Mesendoderm (in vitro differentiated cells): ENCODE measurements around the gene MESP1.
A peak's percentile ranks its signal among the peaks of the same experiment; 100 is the strongest.
"Not testable (repeated sequence)": the region's sequence is repeated elsewhere in the genome, so short reads cannot be mapped to it uniquely, and the experiment has no call there.

Source experiments
- DNase-seq: peaks from one replicate; pipeline ENCODE4 v3.0.0; 2013
- H2AK5ac ChIP-seq: 2 replicates; pipeline ENCODE4 v1.6.1; 2013; ENCODE audit warnings: low read length, inconsistent platforms
- H2BK120ac ChIP-seq: 2 replicates; pipeline ENCODE4 v1.6.1; 2013; ENCODE audit warnings: low read depth, mild to moderate bottlenecking, low read length, moderate library complexity, mixed read lengths
- H2BK15ac ChIP-seq: replicated peaks from 2 replicates; pipeline ENCODE4 v1.6.1; 2013; ENCODE audit warnings: low read depth, mild to moderate bottlenecking, moderate library complexity
- H2BK5ac ChIP-seq: 2 replicates; pipeline ENCODE4 v1.6.1; 2013; ENCODE audit warnings: low read length, inconsistent platforms
- H3K18ac ChIP-seq: 2 replicates; pipeline ENCODE4 v1.6.1; 2013; ENCODE audit warnings: mild to moderate bottlenecking, low read length, mixed read lengths
- H3K23ac ChIP-seq: one replicate; pipeline ENCODE4 v1.6.1; 2013; ENCODE audit warnings: low read length
- H3K27ac ChIP-seq: 2 replicates; pipeline ENCODE4 v1.5.1; 2013; ENCODE audit warnings: low read depth, mild to moderate bottlenecking, inconsistent platforms, low read length, moderate library complexity
- H3K27me3 ChIP-seq: 2 replicates; pipeline ENCODE4 v1.6.1; 2013; ENCODE audit warnings: low read length, control low read depth, mild to moderate bottlenecking, inconsistent platforms; ENCODE audit not compliant: insufficient read depth, poor library complexity
- H3K36me3 ChIP-seq: 2 replicates; pipeline ENCODE4 v1.6.1; 2013; ENCODE audit warnings: low read length, inconsistent platforms; ENCODE audit not compliant: control insufficient read depth, insufficient read depth
- H3K4ac ChIP-seq: one replicate; pipeline ENCODE4 v1.6.1; 2013; ENCODE audit warnings: low read depth, mild to moderate bottlenecking, low read length, moderate library complexity
- H3K4me1 ChIP-seq: 2 replicates; pipeline ENCODE4 v1.6.1; 2013; ENCODE audit warnings: low read depth, low read length, inconsistent platforms; ENCODE audit not compliant: control insufficient read depth
- H3K4me2 ChIP-seq: 2 replicates; pipeline ENCODE4 v1.6.1; 2013; ENCODE audit warnings: low read length
- H3K4me3 ChIP-seq: 2 replicates; pipeline ENCODE4 v1.5.1; 2013; ENCODE audit warnings: mild to moderate bottlenecking, low read length
- H3K56ac ChIP-seq: one replicate; pipeline ENCODE4 v1.6.1; 2013; ENCODE audit warnings: low read length
- H3K79me1 ChIP-seq: 2 replicates; pipeline ENCODE4 v1.6.1; 2013; ENCODE audit warnings: low read length, inconsistent platforms
- H3K79me2 ChIP-seq: 2 replicates; pipeline ENCODE4 v1.6.1; 2013; ENCODE audit warnings: mild to moderate bottlenecking, low read length; ENCODE audit not compliant: control insufficient read depth, insufficient read depth
- H3K9ac ChIP-seq: 2 replicates; pipeline ENCODE4 v1.6.1; 2013; ENCODE audit warnings: low read length, inconsistent platforms
- H4K5ac ChIP-seq: one replicate; pipeline ENCODE4 v1.6.1; 2013; ENCODE audit warnings: low read length
- H4K8ac ChIP-seq: one replicate; pipeline ENCODE4 v1.6.1; 2013; ENCODE audit warnings: low read depth, mild to moderate bottlenecking, control low read depth, low read length, moderate library complexity
- WGBS: extraction: QIAGEN DNeasy Blood & Tissue Kit; methylation state at CpG from one replicate; pipeline ENCODE4 v1.1.7; 2013; ENCODE audit warnings: low lambda C conversion rate, missing lambda C conversion rate; ENCODE audit not compliant: insufficient coverage; ENCODE audit errors: extremely low coverage; 5-methylcytosine and 5-hydroxymethylcytosine counted together

Gene MESP1

GRCh38 chr15:89782619-89782950 lies 31.5 kb upstream of the MESP1 start:
- H4K5ac ChIP-seq, H4K8ac ChIP-seq, H3K18ac ChIP-seq, H3K4me3 ChIP-seq, H3K9ac ChIP-seq, H3K23ac ChIP-seq, H2AK5ac ChIP-seq, DNase-seq, H3K79me1 ChIP-seq, H2BK15ac ChIP-seq, H3K4me2 ChIP-seq, H3K79me2 ChIP-seq, H3K36me3 ChIP-seq, H3K27ac ChIP-seq, H3K27me3 ChIP-seq: not testable (repeated sequence)
- Histone ChIP-seq H2BK120ac (peak overlapping the region; percentile 31), H3K4ac (peak overlapping the region; percentile 56), H3K56ac (peak overlapping the region; percentile 12), H2BK5ac (peak overlapping the region; percentile 76), H3K4me1 (peaks cover 24% of the 10 kb centered on the region)
- WGBS: no CpG with 5 or more reads among the region's 9 CpGs

GRCh38 chr15:89781891-89782618 lies 31.0 kb upstream of the MESP1 start:
- DNase-seq: peak; percentile 88
- no peak overlapping the region for H3K23ac ChIP-seq
- H3K4me3 ChIP-seq: no peak overlapping the region
- peak overlapping the region; percentile 87 for H2BK5ac ChIP-seq
- H3K79me1 ChIP-seq: no peaks in the 10 kb centered on the region
- H2AK5ac ChIP-seq: peak overlapping the region; percentile 17
- H3K27ac ChIP-seq: no peak overlapping the region
- H3K18ac ChIP-seq: peak overlapping the region; percentile 24
- H4K5ac ChIP-seq: no peak overlapping the region
- H3K4me1 ChIP-seq: peaks cover 26% of the 10 kb centered on the region
- H3K56ac ChIP-seq: peak overlapping the region; percentile 40
- H4K8ac ChIP-seq: no peak overlapping the region
- no peak overlapping the region for H3K4me2 ChIP-seq
- no peaks in the 10 kb centered on the region for H3K36me3 ChIP-seq
- no peak overlapping the region for H2BK15ac ChIP-seq
- no peaks in the 10 kb centered on the region for H3K79me2 ChIP-seq
- no peaks in the 10 kb centered on the region for H3K27me3 ChIP-seq
- H3K4ac ChIP-seq: peak overlapping the region; percentile 56
- WGBS: no CpG with 5 or more reads among the region's 15 CpGs
- no peak overlapping the region for H3K9ac ChIP-seq
- H2BK120ac ChIP-seq: peak overlapping the region; percentile 31

GRCh38 chr15:89781055-89781454 lies 30.0 kb upstream of the MESP1 start:
- Histone ChIP-seq H3K18ac (peak overlapping the region; percentile 17), H3K27me3 (no peaks in the 10 kb centered on the region), H3K9ac (no peak overlapping the region), H3K4me2 (no peak overlapping the region), H2BK120ac (no peak overlapping the region), H3K4me3 (no peak overlapping the region), H3K4me1 (peaks cover 26% of the 10 kb centered on the region), H3K36me3 (no peaks in the 10 kb centered on the region), H2BK5ac (peak overlapping the region; percentile 53), H3K56ac (peak overlapping the region; percentile 37), H2AK5ac (peak overlapping the region; percentile 99), H4K8ac (no peak overlapping the region), H3K27ac (no peak overlapping the region), H3K79me1 (no peaks in the 10 kb centered on the region), H3K4ac (peak overlapping the region; percentile 64), H2BK15ac (no peak overlapping the region), H3K79me2 (no peaks in the 10 kb centered on the region), H3K23ac (peak overlapping the region; percentile 3), H4K5ac (no peak overlapping the region)
- no peak for DNase-seq
- WGBS: no CpG with 5 or more reads among the region's 6 CpGs

GRCh38 chr15:89780601-89781000 lies 29.6 kb upstream of the MESP1 start:
- WGBS: no CpG with 5 or more reads among the region's 6 CpGs
- no peaks in the 10 kb centered on the region for H3K79me2 ChIP-seq
- no peak for DNase-seq
- peaks cover 29% of the 10 kb centered on the region for H3K4me1 ChIP-seq
- no peaks in the 10 kb centered on the region for H3K27me3 ChIP-seq
- peak overlapping the region; percentile 37 for H3K56ac ChIP-seq
- H3K4ac ChIP-seq: no peak overlapping the region
- no peak overlapping the region for H3K9ac ChIP-seq
- H3K18ac ChIP-seq: peak overlapping the region; percentile 17
- H3K27ac ChIP-seq: no peak overlapping the region
- H4K5ac ChIP-seq: no peak overlapping the region
- H3K4me2 ChIP-seq: no peak overlapping the region
- H3K79me1 ChIP-seq: no peaks in the 10 kb centered on the region
- no peak overlapping the region for H2BK15ac ChIP-seq
- H2AK5ac ChIP-seq: peak overlapping the region; percentile 99
- no peak overlapping the region for H4K8ac ChIP-seq
- no peak overlapping the region for H2BK120ac ChIP-seq
- no peak overlapping the region for H3K23ac ChIP-seq
- no peak overlapping the region for H3K4me3 ChIP-seq
- peak overlapping the region; percentile 53 for H2BK5ac ChIP-seq
- no peaks in the 10 kb centered on the region for H3K36me3 ChIP-seq

GRCh38 chr15:89778861-89779260 lies 27.8 kb upstream of the MESP1 start:
- DNase-seq: no peak
- H4K8ac ChIP-seq: no peak overlapping the region

More at GRCh38 chr15:89778861-89779260, 27.8 kb upstream of the MESP1 start:
- H2BK15ac ChIP-seq: no peak overlapping the region
- H3K9ac ChIP-seq: no peak overlapping the region
- no peaks in the 10 kb centered on the region for H3K36me3 ChIP-seq
- H3K56ac ChIP-seq: peak overlapping the region; percentile 17
- H3K23ac ChIP-seq: no peak overlapping the region
- no peak overlapping the region for H4K5ac ChIP-seq
- no peaks in the 10 kb centered on the region for H3K79me1 ChIP-seq
- H3K4me3 ChIP-seq: no peak overlapping the region
- H2BK120ac ChIP-seq: no peak overlapping the region
- H3K18ac ChIP-seq: no peak overlapping the region
- WGBS: no CpG with 5 or more reads among the region's 4 CpGs
- peaks cover 24% of the 10 kb centered on the region for H3K4me1 ChIP-seq
- H2AK5ac ChIP-seq: no peak overlapping the region
- no peak overlapping the region for H2BK5ac ChIP-seq
- no peaks in the 10 kb centered on the region for H3K27me3 ChIP-seq
- no peak overlapping the region for H3K4ac ChIP-seq
- H3K79me2 ChIP-seq: no peaks in the 10 kb centered on the region
- H3K4me2 ChIP-seq: no peak overlapping the region
- no peak overlapping the region for H3K27ac ChIP-seq
